ENCODE results near the gene HCAR1.

HCAR1 gene

GRCh38 chr12:122752464-122753318, 22.0 kb upstream of the HCAR1 start, which contains the start of gene DENR (continued):
- TF ChIP-seq, protein P1, sequence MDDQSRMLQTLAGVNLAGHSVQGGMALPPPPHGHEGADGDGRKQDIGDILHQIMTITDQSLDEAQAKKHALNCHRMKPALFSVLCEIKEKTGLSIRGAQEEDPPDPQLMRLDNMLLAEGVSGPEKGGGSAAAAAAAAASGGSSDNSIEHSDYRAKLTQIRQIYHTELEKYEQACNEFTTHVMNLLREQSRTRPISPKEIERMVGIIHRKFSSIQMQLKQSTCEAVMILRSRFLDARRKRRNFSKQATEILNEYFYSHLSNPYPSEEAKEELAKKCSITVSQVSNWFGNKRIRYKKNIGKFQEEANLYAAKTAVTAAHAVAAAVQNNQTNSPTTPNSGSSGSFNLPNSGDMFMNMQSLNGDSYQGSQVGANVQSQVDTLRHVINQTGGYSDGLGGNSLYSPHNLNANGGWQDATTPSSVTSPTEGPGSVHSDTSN (CRISPR knock-in tag; IDR thresholded peaks at IDR 0.05): no peak
- TF ChIP-seq ZNF600 (tag by site-specific recombination; IDR thresholded peaks at IDR 0.05) (peak; percentile 56; the same call in 1 of the 2 replicates), ZNF16 (tag by site-specific recombination; IDR thresholded peaks at IDR 0.05; ENCODE audit: low read depth) (no peak), ZNF624 (tag by site-specific recombination; IDR thresholded peaks at IDR 0.05) (no peak), ZNF426 (tag by site-specific recombination; IDR thresholded peaks at IDR 0.05) (no peak), ZNF514 (tag by site-specific recombination; IDR thresholded peaks at IDR 0.05) (no peak), ZFP41 (tag by site-specific recombination; IDR thresholded peaks at IDR 0.05; ENCODE audit: borderline replicate concordance) (no peak), ZNF341 (tag by site-specific recombination; IDR thresholded peaks at IDR 0.05; ENCODE audit: low read depth) (no peak), ZSCAN4 (tag by site-specific recombination; IDR thresholded peaks at IDR 0.05) (peak; percentile 40; the same call in 1 of the 2 replicates), ZNF558 (tag by site-specific recombination; IDR thresholded peaks at IDR 0.05) (no peak), OSR2 (tag by site-specific recombination; IDR thresholded peaks at IDR 0.05) (peak; percentile 74), ZNF248 (tag by site-specific recombination; IDR thresholded peaks at IDR 0.05) (no peak), ZFHX2 (tag by site-specific recombination; conservative IDR thresholded peaks at IDR 0.05) (peak; percentile 93), ZNF394 (tag by site-specific recombination; IDR thresholded peaks at IDR 0.05; ENCODE audit: borderline replicate concordance) (peak; percentile 66), ZNF221 (tag by site-specific recombination; IDR thresholded peaks at IDR 0.05; ENCODE audit: borderline replicate concordance) (no peak), ZNF324 (tag by site-specific recombination; IDR thresholded peaks at IDR 0.05) (peak; percentile 40; the same call in 1 of the 2 replicates), ZNF184 (tag by site-specific recombination; IDR thresholded peaks at IDR 0.05) (no peak), ZBTB1 (tag by site-specific recombination; IDR thresholded peaks at IDR 0.05) (no peak), ZNF621 (tag by site-specific recombination; IDR thresholded peaks at IDR 0.05) (no peak), ZNF548 (tag by site-specific recombination; IDR thresholded peaks at IDR 0.05) (no peak)
- TF ChIP-seq, protein P2, sequence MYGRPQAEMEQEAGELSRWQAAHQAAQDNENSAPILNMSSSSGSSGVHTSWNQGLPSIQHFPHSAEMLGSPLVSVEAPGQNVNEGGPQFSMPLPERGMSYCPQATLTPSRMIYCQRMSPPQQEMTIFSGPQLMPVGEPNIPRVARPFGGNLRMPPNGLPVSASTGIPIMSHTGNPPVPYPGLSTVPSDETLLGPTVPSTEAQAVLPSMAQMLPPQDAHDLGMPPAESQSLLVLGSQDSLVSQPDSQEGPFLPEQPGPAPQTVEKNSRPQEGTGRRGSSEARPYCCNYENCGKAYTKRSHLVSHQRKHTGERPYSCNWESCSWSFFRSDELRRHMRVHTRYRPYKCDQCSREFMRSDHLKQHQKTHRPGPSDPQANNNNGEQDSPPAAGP (tag by site-specific recombination; IDR thresholded peaks at IDR 0.05): peak; percentile 85
- TF ChIP-seq, protein P3, sequence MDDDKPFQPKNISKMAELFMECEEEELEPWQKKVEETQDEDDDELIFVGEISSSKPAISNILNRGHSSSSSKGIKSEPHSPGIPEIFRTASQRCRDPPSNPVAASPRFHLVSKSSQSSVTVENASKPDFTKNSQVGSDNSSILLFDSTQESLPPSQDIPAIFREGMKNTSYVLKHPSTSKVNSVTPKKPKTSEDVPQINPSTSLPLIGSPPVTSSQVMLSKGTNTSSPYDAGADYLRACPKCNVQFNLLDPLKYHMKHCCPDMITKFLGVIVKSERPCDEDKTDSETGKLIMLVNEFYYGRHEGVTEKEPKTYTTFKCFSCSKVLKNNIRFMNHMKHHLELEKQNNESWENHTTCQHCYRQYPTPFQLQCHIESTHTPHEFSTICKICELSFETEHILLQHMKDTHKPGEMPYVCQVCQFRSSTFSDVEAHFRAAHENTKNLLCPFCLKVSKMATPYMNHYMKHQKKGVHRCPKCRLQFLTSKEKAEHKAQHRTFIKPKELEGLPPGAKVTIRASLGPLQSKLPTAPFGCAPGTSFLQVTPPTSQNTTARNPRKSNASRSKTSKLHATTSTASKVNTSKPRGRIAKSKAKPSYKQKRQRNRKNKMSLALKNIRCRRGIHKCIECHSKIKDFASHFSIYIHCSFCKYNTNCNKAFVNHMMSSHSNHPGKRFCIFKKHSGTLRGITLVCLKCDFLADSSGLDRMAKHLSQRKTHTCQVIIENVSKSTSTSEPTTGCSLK (tag by site-specific recombination; IDR thresholded peaks at IDR 0.05): no peak
- TF ChIP-seq, protein P4, sequence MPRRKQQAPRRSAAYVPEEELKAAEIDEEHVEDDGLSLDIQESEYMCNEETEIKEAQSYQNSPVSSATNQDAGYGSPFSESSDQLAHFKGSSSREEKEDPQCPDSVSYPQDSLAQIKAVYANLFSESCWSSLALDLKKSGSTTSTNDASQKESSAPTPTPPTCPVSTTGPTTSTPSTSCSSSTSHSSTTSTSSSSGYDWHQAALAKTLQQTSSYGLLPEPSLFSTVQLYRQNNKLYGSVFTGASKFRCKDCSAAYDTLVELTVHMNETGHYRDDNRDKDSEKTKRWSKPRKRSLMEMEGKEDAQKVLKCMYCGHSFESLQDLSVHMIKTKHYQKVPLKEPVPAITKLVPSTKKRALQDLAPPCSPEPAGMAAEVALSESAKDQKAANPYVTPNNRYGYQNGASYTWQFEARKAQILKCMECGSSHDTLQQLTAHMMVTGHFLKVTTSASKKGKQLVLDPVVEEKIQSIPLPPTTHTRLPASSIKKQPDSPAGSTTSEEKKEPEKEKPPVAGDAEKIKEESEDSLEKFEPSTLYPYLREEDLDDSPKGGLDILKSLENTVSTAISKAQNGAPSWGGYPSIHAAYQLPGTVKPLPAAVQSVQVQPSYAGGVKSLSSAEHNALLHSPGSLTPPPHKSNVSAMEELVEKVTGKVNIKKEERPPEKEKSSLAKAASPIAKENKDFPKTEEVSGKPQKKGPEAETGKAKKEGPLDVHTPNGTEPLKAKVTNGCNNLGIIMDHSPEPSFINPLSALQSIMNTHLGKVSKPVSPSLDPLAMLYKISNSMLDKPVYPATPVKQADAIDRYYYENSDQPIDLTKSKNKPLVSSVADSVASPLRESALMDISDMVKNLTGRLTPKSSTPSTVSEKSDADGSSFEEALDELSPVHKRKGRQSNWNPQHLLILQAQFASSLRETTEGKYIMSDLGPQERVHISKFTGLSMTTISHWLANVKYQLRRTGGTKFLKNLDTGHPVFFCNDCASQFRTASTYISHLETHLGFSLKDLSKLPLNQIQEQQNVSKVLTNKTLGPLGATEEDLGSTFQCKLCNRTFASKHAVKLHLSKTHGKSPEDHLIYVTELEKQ (tag by site-specific recombination; IDR thresholded peaks at IDR 0.05; ENCODE audit: borderline replicate concordance): no peak
- TF ChIP-seq, protein P5, sequence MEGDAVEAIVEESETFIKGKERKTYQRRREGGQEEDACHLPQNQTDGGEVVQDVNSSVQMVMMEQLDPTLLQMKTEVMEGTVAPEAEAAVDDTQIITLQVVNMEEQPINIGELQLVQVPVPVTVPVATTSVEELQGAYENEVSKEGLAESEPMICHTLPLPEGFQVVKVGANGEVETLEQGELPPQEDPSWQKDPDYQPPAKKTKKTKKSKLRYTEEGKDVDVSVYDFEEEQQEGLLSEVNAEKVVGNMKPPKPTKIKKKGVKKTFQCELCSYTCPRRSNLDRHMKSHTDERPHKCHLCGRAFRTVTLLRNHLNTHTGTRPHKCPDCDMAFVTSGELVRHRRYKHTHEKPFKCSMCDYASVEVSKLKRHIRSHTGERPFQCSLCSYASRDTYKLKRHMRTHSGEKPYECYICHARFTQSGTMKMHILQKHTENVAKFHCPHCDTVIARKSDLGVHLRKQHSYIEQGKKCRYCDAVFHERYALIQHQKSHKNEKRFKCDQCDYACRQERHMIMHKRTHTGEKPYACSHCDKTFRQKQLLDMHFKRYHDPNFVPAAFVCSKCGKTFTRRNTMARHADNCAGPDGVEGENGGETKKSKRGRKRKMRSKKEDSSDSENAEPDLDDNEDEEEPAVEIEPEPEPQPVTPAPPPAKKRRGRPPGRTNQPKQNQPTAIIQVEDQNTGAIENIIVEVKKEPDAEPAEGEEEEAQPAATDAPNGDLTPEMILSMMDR (tag by site-specific recombination; IDR thresholded peaks at IDR 0.05): peak; percentile 99
- TF ChIP-seq, protein P6, sequence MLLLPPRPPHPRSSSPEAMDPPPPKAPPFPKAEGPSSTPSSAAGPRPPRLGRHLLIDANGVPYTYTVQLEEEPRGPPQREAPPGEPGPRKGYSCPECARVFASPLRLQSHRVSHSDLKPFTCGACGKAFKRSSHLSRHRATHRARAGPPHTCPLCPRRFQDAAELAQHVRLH (tag by site-specific recombination; IDR thresholded peaks at IDR 0.05): no peak
- TF ChIP-seq, protein P7, sequence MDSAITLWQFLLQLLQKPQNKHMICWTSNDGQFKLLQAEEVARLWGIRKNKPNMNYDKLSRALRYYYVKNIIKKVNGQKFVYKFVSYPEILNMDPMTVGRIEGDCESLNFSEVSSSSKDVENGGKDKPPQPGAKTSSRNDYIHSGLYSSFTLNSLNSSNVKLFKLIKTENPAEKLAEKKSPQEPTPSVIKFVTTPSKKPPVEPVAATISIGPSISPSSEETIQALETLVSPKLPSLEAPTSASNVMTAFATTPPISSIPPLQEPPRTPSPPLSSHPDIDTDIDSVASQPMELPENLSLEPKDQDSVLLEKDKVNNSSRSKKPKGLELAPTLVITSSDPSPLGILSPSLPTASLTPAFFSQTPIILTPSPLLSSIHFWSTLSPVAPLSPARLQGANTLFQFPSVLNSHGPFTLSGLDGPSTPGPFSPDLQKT (IDR thresholded peaks at IDR 0.05; ENCODE audit: borderline replicate concordance, low read depth, low read length): no peak

All from HEK293 (cell line).